HL-60 (cell line): Measurements from ENCODE around the gene METRNL.
"Not testable (repeated sequence)": the region's sequence is repeated elsewhere in the genome, so short reads cannot be mapped to it uniquely, and the experiment has no call there.

ENCODE experiments used
- DNase-seq, 2 experiments: peaks; one replicate each; pipeline ENCODE4 v3.0.0-alpha.2; 2010 to 2020; ENCODE audit warnings: low read depth in 1 of 2, low spot score in 1 of 2
- H3K27ac ChIP-seq: fragments of 250-450 bp; sonication (Bioruptor Pico); replicated peaks from 2 replicates; pipeline ENCODE4 v1.5.1; 2020; ENCODE audit warnings: mild to moderate bottlenecking, moderate library complexity
- H3K27me3 ChIP-seq: fragments of 250-450 bp; sonication (Bioruptor Pico); 2 replicates; pipeline ENCODE4 v1.5.1; 2021; ENCODE audit warnings: mild to moderate bottlenecking, moderate library complexity; ENCODE audit not compliant: insufficient read depth, poor library complexity, severe bottlenecking
- H3K4me3 ChIP-seq: replicated peaks from 2 replicates; pipeline ENCODE4 v1.5.1; 2011; ENCODE audit warnings: mild to moderate bottlenecking, control low read depth, low read length; ENCODE audit not compliant: insufficient read depth
- CTCF ChIP-seq: IDR thresholded peaks from one replicate; pipeline ENCODE4 v1.5.1; 2011; ENCODE audit warnings: low read length, control low read depth, inconsistent platforms; ENCODE audit not compliant: insufficient read depth
- GABPA ChIP-seq: IDR thresholded peaks from 2 replicates; pipeline ENCODE4 v1.6.1; 2012; ENCODE audit warnings: low read depth
- POLR2AphosphoS5 ChIP-seq: IDR thresholded peaks from 2 replicates; pipeline ENCODE4 v1.6.1; 2012; ENCODE audit warnings: low read depth
- REST ChIP-seq: IDR thresholded peaks from 2 replicates; pipeline ENCODE4 v1.6.1; 2012; ENCODE audit warnings: low read depth; ENCODE audit not compliant: insufficient replicate concordance
- SPI1 ChIP-seq: IDR thresholded peaks from 2 replicates; pipeline ENCODE4 v1.6.1; 2012; ENCODE audit warnings: low read depth, mild to moderate bottlenecking, borderline replicate concordance
- long read RNA-seq: library from polyadenylated mRNA; unstranded; transcript quantifications from one replicate; pipeline ENCODE4 v2.0.0, GENCODE V29; 2020

METRNL gene, protein sequence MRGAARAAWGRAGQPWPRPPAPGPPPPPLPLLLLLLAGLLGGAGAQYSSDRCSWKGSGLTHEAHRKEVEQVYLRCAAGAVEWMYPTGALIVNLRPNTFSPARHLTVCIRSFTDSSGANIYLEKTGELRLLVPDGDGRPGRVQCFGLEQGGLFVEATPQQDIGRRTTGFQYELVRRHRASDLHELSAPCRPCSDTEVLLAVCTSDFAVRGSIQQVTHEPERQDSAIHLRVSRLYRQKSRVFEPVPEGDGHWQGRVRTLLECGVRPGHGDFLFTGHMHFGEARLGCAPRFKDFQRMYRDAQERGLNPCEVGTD
- long read RNA-seq, partial matches to known transcripts: 0 of 2 reads
- long read RNA-seq, other reads (novel, unspliced or antisense): 0 of 2 reads

DNA sequence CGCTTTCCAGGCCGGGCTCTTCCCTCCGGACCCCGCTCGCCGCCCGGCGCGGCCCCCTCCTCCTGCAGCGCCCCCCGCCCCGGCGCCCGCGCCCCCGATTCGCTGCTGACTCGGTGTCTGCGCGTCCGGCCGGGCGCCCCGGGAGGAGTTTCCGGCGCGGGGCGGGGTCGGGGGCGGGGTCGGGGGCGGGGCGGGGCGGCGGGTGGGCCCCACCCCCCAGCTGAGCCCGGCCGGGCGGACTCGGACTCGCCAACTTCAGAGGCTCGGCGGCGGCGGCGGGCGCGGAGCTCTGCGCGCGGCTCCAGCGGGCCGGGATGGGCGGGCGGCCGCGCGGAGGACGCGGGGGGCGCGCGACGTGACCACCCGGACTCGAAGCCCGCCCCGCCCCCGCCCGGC is at the start of gene METRNL:
METRNL (plus strand) TSS at position 258 of the 396 bp plus-strand sequence. CDS start 207 bp downstream, outside the sequence.
- Histone ChIP-seq H3K27me3 (peaks cover 13% of the 10 kb centered on the region), H3K4me3 (peak within 1 kb of the TSS; percentile 42), H3K27ac (no peak within 1 kb of the TSS)
- peak in 1 of 2 experiments; percentile 45 for DNase-seq
- TF ChIP-seq POLR2AphosphoS5: no peak
- no peak for TF ChIP-seq GABPA
- no peak for TF ChIP-seq REST
- TF ChIP-seq SPI1: no peak

- TF ChIP-seq CTCF (no peak), SPI1 (no peak), REST (no peak), GABPA (no peak), POLR2AphosphoS5 (no peak)
- no peak overlapping the region for H3K4me3 ChIP-seq
- H3K27me3 ChIP-seq: no peaks in the 10 kb centered on the region
- no peak for DNase-seq
- H3K27ac ChIP-seq: no peak overlapping the region
These were observed 49.0 kb upstream of the METRNL start for GRCh38 chr17:83030432-83030831.

DNA sequence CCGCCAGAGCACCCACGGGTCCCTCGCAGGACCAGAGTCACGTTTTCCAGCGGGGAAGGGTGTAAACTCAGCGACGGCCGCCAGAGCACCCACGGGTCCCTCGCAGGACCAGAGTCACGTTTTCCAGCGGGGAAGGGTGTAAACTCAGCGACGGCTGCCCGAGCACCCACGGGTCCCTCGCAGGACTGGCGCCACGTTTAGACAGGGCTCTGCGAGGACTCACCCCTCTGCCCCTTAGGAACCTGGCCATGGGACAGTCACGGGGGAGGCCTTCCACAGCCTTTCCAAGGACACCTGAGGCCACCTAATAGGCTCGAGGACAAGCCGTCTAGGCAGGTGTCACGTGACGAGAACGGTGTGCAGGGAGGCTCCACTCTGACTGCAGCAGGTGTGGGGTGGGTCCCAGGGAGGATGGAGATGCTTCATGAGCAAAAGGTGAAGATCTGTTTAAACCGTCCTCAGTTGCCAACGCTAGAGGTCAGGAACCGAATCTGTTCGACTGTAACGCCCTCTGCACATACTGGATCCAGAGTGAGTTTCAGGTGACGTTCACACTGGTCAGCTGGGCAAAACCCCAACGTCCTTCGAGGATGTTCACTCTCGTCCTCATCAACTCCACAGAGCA is 48.0 kb upstream of the METRNL start:
- H3K27ac ChIP-seq: no peak overlapping the region

GRCh38 chr17:83031946-83032451 is 47.4 kb upstream of the METRNL start:
- not testable (repeated sequence) for H3K27me3 ChIP-seq, DNase-seq, H3K27ac ChIP-seq

More for the DNA sequence above, 48.0 kb upstream of the METRNL start:
- TF ChIP-seq SPI1 (no peak), CTCF (no peak), GABPA (no peak), REST (no peak), POLR2AphosphoS5 (no peak)
- DNase-seq: no peak
- Histone ChIP-seq H3K4me3 (no peak overlapping the region), H3K27me3 (no peaks in the 10 kb centered on the region)

More at GRCh38 chr17:83031946-83032451, 47.4 kb upstream of the METRNL start:
- H3K4me3 ChIP-seq: not testable (repeated sequence)
